GM19240 (cell line): ENCODE data around the gene BTC.
"Not testable (repeated sequence)": the region's sequence is repeated elsewhere in the genome, so short reads cannot be mapped to it uniquely, and the experiment has no call there.

Source experiments
- DNase-seq: peaks from one replicate; pipeline ENCODE4 v3.0.0; 2011; ENCODE audit warnings: low spot score; ENCODE audit not compliant: insufficient read length

The BTC gene

GRCh38 chr4:74794382-74795010 is at the start of gene BTC:
BTC (minus strand) TSS chr4:74794523; CDS start chr4:74794325, 198 bp downstream.
- DNase-seq: no peak

- no peak for DNase-seq
These were observed 46.7 kb upstream of the BTC start for GRCh38 chr4:74840936-74841509.

- DNase-seq: no peak
These were observed 44.5 kb upstream of the BTC start for GRCh38 chr4:74838746-74839370.

- DNase-seq: no peak
These were observed 36.6 kb upstream of the BTC start for GRCh38 chr4:74830928-74831327.

- no peak for DNase-seq
These were observed 28.9 kb upstream of the BTC start for GRCh38 chr4:74823194-74823593.

- no peak for DNase-seq
These were observed 28.3 kb upstream of the BTC start for GRCh38 chr4:74822603-74823002.

GRCh38 chr4:74821541-74821940 is 27.2 kb upstream of the BTC start:
- DNase-seq: no peak

- no peak for DNase-seq
These were observed 19.7 kb upstream of the BTC start for GRCh38 chr4:74814052-74814451.

- not testable (repeated sequence) for DNase-seq
These were observed 17.7 kb upstream of the BTC start for GRCh38 chr4:74812056-74812455.

GRCh38 chr4:74805601-74806000 is 11.3 kb upstream of the BTC start:
- no peak for DNase-seq

- no peak for DNase-seq
These were observed 6.0 kb upstream of the BTC start for GRCh38 chr4:74800310-74800709.

GRCh38 chr4:74796631-74797030 is 2.3 kb upstream of the BTC start:
- no peak for DNase-seq

GRCh38 chr4:74793757-74794381 is 454 bp downstream of the BTC start:
- DNase-seq: no peak

- no peak for DNase-seq
These were observed 3.7 kb downstream of the BTC start for GRCh38 chr4:74790652-74791051.

- no peak for DNase-seq
These were observed 4.8 kb downstream of the BTC start for GRCh38 chr4:74789518-74789917.

GRCh38 chr4:74777531-74777930 is 16.8 kb downstream of the BTC start:
- DNase-seq: no peak

- no peak for DNase-seq
These were observed 21.5 kb downstream of the BTC start for GRCh38 chr4:74772783-74773182.

GRCh38 chr4:74772106-74772505 is 22.2 kb downstream of the BTC start:
- DNase-seq: no peak

- DNase-seq: no peak
These were observed 24.0 kb downstream of the BTC start for GRCh38 chr4:74770226-74770910.

- no peak for DNase-seq
These were observed 25.3 kb downstream of the BTC start for GRCh38 chr4:74768857-74769525.

- no peak for DNase-seq
These were observed 30.2 kb downstream of the BTC start for GRCh38 chr4:74764119-74764518.
